Measurements from ENCODE around the gene ADIG. TPM values are rescaled to one million over a fixed set of nuclear protein-coding genes. Genes with fewer than 3 reads are reported as not detected.

ADIG gene
- total and polyA plus RNA-seq, 2 of the 13 experiments (the other 11 are each of a cell fraction or from before 2014, with no cell fraction given), result 0.15 TPM; not detected in 1

DNA sequence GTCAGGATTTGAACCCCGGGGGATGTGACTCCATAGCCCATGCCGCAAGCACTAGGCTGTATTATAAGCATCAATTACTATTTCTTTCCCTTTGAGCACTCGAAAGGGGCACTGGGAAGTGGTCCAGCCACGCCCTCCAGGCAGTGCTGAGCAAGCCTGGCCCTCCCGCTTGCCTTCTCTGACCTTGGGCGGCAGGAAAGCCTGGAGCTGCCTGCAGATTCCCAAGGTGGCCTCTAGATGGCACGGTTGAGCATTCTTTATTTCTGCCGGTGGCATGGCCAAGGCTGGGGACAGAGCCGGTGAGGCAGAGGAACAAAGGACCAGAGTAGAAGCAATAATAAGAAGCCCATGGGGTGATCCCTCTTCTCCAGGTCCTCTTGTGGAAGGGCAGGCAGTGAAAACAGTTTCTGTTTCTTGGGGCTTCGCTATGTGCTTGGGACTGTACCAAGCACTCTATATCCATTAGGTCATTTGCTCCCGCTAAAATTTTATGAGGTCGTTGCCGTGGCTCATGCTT is 52.6 kb downstream of the ADIG start (continued):
- peak; percentile 42; the same call in 1 of the 2 replicates for TF ChIP-seq HDAC1 (CRISPR knock-in tag; IDR thresholded peaks at IDR 0.05)
- TF ChIP-seq, protein P1, sequence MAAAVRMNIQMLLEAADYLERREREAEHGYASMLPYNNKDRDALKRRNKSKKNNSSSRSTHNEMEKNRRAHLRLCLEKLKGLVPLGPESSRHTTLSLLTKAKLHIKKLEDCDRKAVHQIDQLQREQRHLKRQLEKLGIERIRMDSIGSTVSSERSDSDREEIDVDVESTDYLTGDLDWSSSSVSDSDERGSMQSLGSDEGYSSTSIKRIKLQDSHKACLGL (CRISPR knock-in tag; IDR thresholded peaks at IDR 0.05), result no peak
- TF ChIP-seq, protein P2, sequence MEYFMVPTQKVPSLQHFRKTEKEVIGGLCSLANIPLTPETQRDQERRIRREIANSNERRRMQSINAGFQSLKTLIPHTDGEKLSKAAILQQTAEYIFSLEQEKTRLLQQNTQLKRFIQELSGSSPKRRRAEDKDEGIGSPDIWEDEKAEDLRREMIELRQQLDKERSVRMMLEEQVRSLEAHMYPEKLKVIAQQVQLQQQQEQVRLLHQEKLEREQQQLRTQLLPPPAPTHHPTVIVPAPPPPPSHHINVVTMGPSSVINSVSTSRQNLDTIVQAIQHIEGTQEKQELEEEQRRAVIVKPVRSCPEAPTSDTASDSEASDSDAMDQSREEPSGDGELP (IDR thresholded peaks at IDR 0.05; ENCODE audit: borderline replicate concordance, low read depth), result 0 out of 2 replicates have a peak, but pooled peaks have one; percentile 27
- no peak for TF ChIP-seq KMT2A (CRISPR knock-in tag; IDR thresholded peaks at IDR 0.05)
- TF ChIP-seq REPIN1 (CRISPR knock-in tag; IDR thresholded peaks at IDR 0.05; ENCODE audit: borderline replicate concordance, low read depth), result peak; percentile 74
- TF ChIP-seq NFE2L1 (CRISPR knock-in tag; IDR thresholded peaks at IDR 0.05; ENCODE audit: borderline replicate concordance), result no peak
- no peak for TF ChIP-seq KLF9 (CRISPR knock-in tag; IDR thresholded peaks at IDR 0.05; ENCODE audit: low read depth)
- no peak for TF ChIP-seq CREM (IDR thresholded peaks at IDR 0.05)
- TF ChIP-seq CREM (CRISPR knock-in tag; IDR thresholded peaks at IDR 0.05), result no peak
- peak; percentile 45; the same call in 1 of the 2 replicates for TF ChIP-seq THAP11 (CRISPR knock-in tag; IDR thresholded peaks at IDR 0.05)
- TF ChIP-seq DNMT1 (CRISPR knock-in tag; IDR thresholded peaks at IDR 0.05), result 0 out of 2 replicates have a peak, but pooled peaks have one; percentile 49
- TF ChIP-seq TAF1 (CRISPR knock-in tag; IDR thresholded peaks at IDR 0.05), result no peak
- TF ChIP-seq TERF1 (CRISPR knock-in tag; IDR thresholded peaks at IDR 0.05), result no peak
- TF ChIP-seq ELF1 (CRISPR knock-in tag; IDR thresholded peaks at IDR 0.05), result peak; percentile 43; the same call in 1 of the 2 replicates
- TF ChIP-seq NR2F2 (IDR thresholded peaks at IDR 0.05; ENCODE audit: borderline replicate concordance, low read depth), result no peak
- no peak for TF ChIP-seq ZSCAN12 (CRISPR knock-in tag; IDR thresholded peaks at IDR 0.05)
- TF ChIP-seq SP4 (CRISPR knock-in tag; IDR thresholded peaks at IDR 0.05), result no peak
- TF ChIP-seq KDM4B (CRISPR knock-in tag; IDR thresholded peaks at IDR 0.05), result 0 out of 2 replicates have a peak, but pooled peaks have one; percentile 49
- 0 out of 2 replicates have a peak, but pooled peaks have one; percentile 44 for TF ChIP-seq ZNF331 (CRISPR knock-in tag; IDR thresholded peaks at IDR 0.05)
- peak; percentile 71 for TF ChIP-seq ARID3A (IDR thresholded peaks at IDR 0.05; ENCODE audit: low read depth, low read length)
- TF ChIP-seq ZUFSP (CRISPR knock-in tag; IDR thresholded peaks at IDR 0.05; ENCODE audit: borderline replicate concordance), result no peak
- TF ChIP-seq MAZ (IDR thresholded peaks at IDR 0.05; ENCODE audit: borderline replicate concordance, low read depth, low read length), result 0 out of 2 replicates have a peak, but pooled peaks have one; percentile 36
- no peak for TF ChIP-seq MAZ (CRISPR knock-in tag; IDR thresholded peaks at IDR 0.05; ENCODE audit: low read depth)
- peak; percentile 82 for TF ChIP-seq RAD21 (CRISPR knock-in tag; IDR thresholded peaks at IDR 0.05)
- peak; percentile 47; the same call in 1 of the 2 replicates for TF ChIP-seq THRA (CRISPR knock-in tag; IDR thresholded peaks at IDR 0.05; ENCODE audit: borderline replicate concordance)

All from HepG2 (cell line).